Gastrocnemius medialis (tissue), 4 donors: Measurements from ENCODE around the gene GNG4.

Source experiments
- POLR2A ChIP-seq, 2 donors: fragments of 450-650 bp; IDR thresholded peaks; one replicate each; pipeline ENCODE4 v1.6.1; 2017; ENCODE audit warnings: antibody characterized with exemption in 2 of 2, mild to moderate bottlenecking in 2 of 2, moderate library complexity in 2 of 2
- TF ChIP-seq, protein P1 (sequence below), 5 experiments: fragments of 450-650 bp in 3 of 5; fragments of 200-600 bp in 2 of 5; sonication (generic) in 2 of 5; IDR thresholded peaks in 4 of 5; conservative IDR thresholded peaks in 1 of 5; 1 replicate in 4 of 5; 2 replicates in 1 of 5; pipeline ENCODE4 v1.5.1; 2016 to 2019; ENCODE audit warnings: antibody characterized with exemption in 5 of 5, mild to moderate bottlenecking in 3 of 5, moderate library complexity in 3 of 5

DNA sequence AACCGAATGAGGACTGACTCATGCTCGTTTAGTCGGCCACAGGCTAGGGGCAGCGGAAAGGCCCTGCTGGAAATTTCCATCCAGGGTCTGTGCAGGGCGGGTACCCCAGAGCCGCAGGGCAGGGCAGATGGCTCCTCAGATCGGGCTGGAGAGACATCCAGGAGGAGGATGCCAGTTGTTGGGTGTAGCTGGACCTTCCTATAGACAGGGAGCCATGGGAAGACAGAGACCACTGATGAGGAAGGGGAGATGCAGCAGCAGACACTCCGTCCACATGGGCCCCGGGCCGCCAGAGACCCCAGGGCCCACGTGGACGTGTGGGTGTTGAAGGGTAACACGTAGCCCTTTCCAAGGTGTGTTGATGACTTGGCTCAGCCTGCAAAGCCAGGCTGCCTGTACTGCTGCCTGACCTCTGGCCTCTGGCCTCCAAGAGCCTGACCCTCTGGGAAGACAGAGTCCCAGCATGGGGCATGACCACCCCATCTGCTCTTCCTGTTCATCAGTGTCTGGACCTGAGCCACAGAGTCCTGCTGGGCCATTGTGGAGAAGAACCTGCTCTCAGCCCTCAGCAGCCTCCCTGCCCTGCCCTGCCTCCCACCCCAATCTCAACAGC lies 4.8 kb downstream of the GNG4 start:
- TF ChIP-seq, protein P1, sequence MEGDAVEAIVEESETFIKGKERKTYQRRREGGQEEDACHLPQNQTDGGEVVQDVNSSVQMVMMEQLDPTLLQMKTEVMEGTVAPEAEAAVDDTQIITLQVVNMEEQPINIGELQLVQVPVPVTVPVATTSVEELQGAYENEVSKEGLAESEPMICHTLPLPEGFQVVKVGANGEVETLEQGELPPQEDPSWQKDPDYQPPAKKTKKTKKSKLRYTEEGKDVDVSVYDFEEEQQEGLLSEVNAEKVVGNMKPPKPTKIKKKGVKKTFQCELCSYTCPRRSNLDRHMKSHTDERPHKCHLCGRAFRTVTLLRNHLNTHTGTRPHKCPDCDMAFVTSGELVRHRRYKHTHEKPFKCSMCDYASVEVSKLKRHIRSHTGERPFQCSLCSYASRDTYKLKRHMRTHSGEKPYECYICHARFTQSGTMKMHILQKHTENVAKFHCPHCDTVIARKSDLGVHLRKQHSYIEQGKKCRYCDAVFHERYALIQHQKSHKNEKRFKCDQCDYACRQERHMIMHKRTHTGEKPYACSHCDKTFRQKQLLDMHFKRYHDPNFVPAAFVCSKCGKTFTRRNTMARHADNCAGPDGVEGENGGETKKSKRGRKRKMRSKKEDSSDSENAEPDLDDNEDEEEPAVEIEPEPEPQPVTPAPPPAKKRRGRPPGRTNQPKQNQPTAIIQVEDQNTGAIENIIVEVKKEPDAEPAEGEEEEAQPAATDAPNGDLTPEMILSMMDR (IDR thresholded peaks at IDR 0.05 in 4 of 5, conservative IDR thresholded peaks at IDR 0.05 in 1 of 5): no peak
- no peak for TF ChIP-seq POLR2A (IDR thresholded peaks at IDR 0.05)
